AG08396 (cell line): ENCODE results near the gene PAGE1.
"Not testable (repeated sequence)": the region's sequence is repeated elsewhere in the genome, so short reads cannot be mapped to it uniquely, and the experiment has no call there.

ENCODE experiments used
- DNase-seq: peaks from one replicate; pipeline ENCODE4 v3.0.0; 2012; ENCODE audit warnings: low spot score, mixed read lengths

PAGE1 gene, protein sequence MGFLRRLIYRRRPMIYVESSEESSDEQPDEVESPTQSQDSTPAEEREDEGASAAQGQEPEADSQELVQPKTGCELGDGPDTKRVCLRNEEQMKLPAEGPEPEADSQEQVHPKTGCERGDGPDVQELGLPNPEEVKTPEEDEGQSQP

DNA sequence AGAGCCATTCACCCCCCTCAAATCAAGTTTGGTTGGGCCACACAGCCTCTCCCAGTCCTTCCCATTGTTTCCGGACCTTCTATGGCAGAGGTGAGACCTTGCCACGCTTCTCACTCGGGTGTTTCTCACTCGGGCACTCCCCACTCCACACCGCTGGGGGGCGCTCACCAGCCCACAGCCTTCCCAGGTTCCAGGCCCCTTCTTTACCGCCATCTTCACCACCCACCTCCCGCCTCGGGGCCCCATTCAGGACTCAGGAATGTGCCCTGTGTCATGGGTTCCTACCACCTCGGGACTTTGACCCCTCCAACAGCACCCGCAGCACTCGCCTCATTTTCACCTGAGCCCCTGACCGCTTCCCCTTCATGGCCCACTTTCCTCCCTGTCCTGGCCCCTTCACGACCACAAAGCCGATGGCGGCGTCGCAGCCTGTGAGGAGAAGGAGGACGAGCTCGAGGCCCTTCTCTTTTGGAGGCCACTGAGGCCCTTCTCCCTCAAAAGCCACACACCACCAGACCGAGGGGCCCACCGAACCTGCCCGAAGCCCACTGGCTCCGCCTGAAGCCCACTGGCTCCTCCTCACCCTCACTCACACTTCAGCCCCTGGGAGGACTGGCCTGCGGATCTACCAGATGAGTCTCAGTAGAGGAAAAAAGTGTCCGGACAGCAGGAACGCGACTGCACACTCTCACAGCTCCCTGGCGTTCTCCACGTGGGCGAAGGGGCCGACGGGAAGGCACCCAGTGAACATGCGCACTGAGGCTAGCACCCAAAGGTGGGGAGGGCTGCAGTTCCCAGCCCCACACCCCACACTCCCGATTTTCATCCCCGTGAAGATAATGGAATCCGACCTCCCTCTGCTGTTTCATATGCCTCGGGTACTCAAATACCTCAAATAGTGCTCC is at the start of gene PAGE1:
Gene PAGE1, minus strand, starts transcription at position 709 of the 905 bp plus-strand sequence. CDS start 1,214 bp downstream, outside the sequence.
- no peak for DNase-seq

DNA sequence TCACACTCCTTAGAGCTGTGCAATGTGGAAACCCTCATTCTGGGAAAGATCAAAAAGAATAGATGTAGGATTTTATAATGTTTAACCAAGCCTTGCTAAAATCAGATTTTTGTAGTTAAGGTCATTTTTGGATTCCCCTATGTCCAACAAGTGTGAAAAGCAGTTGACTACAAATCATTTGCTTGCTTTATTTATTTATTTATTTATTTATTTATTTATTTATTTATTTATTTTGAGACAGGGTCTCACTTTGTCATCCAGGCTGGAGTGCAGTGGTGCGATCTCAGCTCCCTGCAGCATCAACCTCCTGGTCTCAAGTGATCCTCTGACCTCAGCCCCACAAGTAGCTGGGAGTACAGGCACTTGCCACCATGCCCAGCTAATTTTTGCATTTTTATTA is 45.7 kb upstream of the PAGE1 start:
- not testable (repeated sequence) for DNase-seq

GRCh38 chrX:49727847-49728246 is 32.1 kb upstream of the PAGE1 start:
- DNase-seq: no peak

GRCh38 chrX:49726966-49727365 is 31.2 kb upstream of the PAGE1 start:
- DNase-seq: no peak

DNA sequence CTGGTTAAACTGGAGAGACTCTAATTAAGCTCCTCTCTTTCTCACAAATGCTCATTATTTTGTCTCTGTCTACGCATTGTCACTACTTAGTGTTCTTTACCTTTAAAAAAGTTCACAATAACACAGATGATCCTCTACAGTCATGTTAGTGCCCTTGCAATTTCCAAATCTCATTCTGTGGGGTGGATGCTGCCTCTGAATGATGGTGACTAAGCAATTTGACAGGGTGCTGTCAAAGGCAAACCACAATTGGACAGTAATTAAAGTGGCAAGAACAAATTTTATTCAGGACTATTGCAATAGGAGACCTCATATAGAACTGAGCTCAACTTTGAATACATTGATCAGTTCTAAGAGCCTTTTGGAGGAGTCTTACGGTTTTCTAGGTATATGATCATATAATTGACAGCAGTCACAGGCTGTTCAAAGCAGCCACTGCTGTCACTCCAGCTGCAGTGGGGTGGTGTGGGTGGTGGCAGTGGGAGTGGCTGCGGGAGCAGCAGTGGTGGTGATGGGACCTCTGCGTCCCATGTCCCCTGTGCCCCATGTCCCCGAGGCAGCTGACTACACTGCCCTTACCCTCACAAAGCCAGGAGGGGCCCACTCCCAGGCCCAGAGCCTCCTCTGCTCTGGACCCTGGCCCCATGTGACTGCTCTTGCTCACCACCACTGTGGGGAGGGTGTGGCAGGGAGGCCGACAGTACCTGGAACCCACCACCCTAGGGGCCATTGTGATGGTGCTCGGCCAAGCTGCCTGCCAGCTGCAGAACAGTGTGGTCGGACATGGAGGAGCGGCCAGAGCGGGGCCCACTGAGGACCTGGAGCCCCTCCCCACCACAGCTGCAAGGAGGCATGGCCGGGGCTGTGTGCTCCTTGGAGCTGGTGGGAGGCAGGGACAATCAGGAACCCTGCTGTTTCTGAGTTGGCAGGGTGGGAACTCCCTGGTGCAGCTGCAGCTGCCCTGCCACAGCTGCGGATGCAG is 30.4 kb upstream of the PAGE1 start:
- no peak for DNase-seq

- DNase-seq: no peak
Observed at GRCh38 chrX:49725401-49725800, 29.6 kb upstream of the PAGE1 start.

DNA sequence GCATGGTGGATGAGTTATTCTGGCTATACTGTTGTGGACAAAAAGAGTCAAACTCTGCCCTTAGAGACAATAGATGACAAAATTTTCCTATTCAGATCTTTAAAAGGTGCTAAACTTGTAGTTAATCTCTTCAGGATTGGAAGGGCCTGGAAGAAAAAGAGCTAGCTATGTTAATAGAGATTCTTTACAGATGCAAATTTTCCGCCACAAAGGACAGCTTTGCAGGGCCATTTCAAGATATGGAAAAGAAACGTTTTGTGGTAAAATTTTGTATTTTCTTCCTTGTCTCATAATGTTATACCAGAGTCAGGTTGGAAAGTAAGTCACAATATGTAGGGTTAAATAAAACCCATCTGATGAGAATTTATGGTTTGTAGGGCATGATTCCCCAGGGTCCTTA is 24.3 kb upstream of the PAGE1 start:
- DNase-seq: not testable (repeated sequence)

GRCh38 chrX:49712577-49712976 is 16.8 kb upstream of the PAGE1 start:
- no peak for DNase-seq

DNA sequence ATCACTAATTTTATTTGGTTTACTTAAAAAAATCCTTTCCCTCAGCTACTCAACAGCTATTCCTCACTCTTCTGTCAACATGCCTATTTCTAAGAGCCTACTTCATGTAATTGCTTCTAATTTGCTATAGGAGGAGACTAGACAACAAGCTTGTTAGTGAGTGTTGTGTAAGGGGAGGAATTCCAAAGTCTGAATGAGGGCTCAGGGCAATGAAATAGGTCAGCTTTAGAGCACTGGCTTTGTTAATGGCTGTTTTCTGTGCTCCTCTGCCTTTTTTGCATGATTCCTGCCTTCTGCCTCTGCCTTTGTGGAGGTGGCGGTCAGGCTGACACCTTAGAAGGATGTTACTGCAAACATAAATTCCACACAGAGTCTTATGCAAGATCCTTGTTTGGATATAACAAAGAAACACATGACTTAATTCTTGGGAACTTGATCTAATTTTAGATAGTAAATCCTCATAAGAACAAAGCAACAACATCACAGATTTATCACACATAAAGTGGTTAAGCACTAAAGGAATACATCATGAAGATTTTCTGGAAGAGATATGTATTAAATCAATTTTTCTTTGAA is 15.0 kb upstream of the PAGE1 start:
- DNase-seq: no peak

DNA sequence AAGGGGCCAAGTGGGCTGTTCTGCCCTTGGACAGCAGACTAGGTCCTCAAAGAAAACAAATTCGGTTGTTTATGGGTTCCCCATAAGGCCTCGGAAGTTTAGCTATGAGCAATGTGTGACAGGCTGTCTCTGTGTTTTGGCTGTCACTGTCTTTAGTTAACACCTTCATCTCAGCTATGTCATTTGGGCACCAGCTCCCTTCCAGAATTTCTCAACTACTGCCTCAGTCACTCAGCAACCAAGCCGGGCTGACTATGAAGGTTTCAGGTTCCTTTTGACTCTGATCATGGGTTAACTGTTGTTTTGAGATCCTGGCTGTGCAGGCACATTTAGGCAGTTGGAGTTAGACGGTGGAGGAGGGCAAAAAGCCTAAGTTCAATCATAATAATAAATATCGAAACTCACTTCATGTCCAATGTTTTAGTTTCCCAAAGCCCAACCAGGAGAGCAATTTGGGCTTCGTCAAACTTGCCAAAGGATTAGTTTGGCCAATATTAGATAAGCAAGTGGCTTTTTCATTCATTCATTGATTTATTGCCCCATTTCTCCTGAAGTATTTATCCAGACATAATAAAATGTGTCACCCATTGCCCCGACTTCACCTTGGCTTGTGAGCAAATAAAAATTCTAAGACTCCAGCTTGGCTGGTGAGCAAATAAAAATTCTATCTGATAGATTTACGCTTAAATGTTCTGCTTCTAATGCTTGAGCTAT is 9.1 kb upstream of the PAGE1 start:
- no peak for DNase-seq

DNA sequence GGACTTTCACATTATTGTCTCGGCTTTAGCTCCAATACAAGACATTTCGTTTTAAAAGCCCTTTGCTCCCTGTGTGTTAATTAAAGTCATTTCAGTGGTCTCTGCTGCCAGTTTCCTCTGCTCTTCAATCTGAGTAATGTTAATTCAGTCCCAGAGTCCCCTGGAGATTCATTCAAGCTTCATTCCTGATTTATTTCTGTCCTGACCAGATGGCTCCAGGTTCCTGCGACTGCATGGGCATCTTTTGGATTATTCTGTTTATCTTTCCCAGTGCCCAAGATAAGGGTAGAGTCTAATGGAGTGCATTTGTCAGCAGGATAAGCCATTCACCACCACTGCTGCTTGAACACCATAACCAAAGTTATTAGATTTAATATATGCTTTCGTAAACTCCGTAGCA is 6.1 kb upstream of the PAGE1 start:
- no peak for DNase-seq

GRCh38 chrX:49701323-49701722 is 5.5 kb upstream of the PAGE1 start:
- no peak for DNase-seq

- DNase-seq: no peak
Observed at GRCh38 chrX:49675075-49675719, 20.6 kb downstream of the PAGE1 start.

DNA sequence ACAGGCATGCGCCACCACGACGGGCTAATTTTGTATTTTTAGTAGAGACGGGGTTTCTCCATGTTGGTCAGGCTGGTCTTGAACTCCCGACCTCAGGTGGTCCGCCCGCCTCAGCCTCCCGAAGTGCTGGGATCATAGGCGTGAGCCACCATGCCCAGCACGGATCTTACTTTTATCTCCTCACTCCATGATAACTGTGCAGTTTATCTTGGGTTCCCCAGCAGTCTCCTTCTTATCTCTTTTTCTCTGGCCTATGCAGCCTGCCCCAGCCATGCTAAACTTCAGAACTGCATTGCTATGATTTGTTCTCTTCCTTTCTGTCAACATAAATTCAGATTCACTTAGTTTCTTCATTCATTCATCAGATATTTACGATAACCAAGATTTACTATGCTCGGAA is 22.4 kb downstream of the PAGE1 start:
- no peak for DNase-seq

GRCh38 chrX:49664824-49665223 is 31.0 kb downstream of the PAGE1 start:
- no peak for DNase-seq

DNA sequence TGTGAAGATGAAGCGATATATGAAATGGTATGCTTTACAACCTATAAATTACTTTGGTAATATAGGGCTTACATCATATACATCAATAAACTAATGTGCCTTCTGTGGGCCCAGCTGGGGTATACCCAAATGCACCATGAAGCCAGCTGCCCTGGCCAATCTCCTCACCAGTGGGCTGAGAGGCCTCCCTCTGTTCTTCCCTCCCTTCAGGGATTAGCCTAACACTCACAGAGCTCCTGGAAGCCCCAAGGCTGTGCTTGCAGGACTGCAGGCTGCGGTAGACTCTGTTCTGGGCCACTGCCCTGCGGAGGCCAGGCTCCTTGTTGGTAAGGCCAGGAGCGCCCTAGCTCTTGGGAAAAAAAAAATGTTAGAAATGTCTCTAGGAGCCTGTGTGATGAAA is 33.9 kb downstream of the PAGE1 start:
- no peak for DNase-seq

DNA sequence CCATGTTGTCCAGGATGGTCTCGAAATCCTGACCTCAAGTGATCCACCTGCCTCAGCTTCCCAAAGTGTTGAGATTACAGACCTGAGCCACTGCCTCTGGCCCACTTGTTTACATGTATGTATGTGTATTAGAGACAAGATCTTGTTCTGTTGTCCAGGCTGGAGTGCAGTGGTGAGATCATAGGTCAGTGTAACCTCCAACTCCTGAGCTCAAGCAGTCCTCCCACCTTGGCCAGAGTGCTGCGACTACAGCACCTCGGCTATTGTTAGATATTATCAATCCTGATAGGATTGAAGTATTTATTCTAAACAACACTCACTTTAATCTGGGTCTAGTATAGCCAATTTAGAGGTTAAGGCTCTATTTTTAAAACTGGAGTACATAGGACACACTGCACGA is 36.0 kb downstream of the PAGE1 start:
- DNase-seq: no peak

- DNase-seq: no peak
Observed at GRCh38 chrX:49656533-49656932, 39.3 kb downstream of the PAGE1 start.

- DNase-seq: no peak
Observed at GRCh38 chrX:49644991-49645637, 50.7 kb downstream of the PAGE1 start.
